PC-9 (cell line): Measurements from ENCODE around the gene GBGT1.

Experiments
- CTCF ChIP-seq: fragments of 200-600 bp; sonication (generic); conservative IDR thresholded peaks from 2 replicates; pipeline ENCODE4 v1.6.1; 2017; ENCODE audit warnings: mixed run types, antibody characterized with exemption, mild to moderate bottlenecking, moderate library complexity
- EZH2 ChIP-seq: fragments of 200-600 bp; sonication (generic); IDR thresholded peaks from 2 replicates; pipeline ENCODE4 v1.8.0; 2017; ENCODE audit warnings: antibody characterized with exemption, low read depth

DNA sequence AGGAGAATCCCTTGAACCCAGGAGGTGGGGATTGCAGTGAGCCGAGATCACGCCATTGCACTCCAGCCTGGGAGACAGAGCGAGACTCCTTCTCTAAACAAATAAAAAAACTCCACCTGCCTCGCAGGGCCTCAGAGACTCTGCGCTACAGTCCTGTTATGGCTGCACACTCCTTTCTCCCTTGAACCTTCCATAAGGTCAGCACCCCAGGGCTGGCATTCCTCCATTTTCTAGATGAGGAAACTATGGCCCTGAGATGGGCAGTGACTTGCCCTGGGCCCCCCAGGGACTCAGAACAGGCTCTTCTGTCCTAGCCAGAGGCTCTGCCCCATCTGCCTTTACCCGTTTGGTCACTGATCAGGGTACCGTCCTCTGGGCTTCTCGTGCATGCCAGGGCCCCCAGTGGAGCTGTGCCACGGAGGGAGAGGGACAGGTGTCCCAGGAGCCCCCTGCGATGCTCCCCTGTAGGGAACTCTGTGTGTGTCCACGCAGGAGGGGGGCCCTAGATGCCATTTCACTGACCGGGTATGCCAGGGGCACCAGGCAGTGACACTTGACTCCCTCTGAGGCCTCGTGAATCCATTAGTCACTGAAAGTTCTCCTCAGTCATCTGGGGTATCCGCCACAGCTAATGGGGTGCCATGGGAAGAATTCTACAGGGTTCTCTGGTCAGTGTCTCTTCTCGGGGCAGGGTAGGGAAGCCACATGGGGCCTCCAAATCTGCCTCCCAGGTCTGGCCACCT is 58.8 kb downstream of the GBGT1 start:
- TF ChIP-seq CTCF, result no peak
- TF ChIP-seq EZH2, result no peak
